ENCODE data around the gene HOXC12. TPM values are rescaled to one million over a fixed set of nuclear protein-coding genes. Genes with fewer than 3 reads are reported as not detected.

Gene HOXC12
- not detected in 2 replicates for total RNA-seq (ENCODE audit: low replicate concordance)
- long read RNA-seq, result 0 reads

DNA sequence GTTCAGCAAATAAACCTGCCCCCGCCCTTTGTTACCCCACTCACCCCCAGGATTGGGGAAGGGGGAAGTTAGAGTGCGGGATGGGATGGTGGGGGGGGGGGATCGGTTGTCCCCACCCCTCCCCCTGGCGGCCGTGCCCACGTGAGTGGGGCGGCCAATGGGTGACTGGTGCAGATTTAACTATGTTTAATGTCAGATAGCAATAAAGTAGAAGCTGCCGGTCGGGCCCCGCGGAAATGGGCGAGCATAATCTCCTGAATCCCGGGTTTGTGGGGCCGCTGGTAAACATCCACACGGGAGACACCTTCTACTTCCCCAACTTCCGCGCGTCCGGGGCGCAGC is at the start of gene HOXC12:
Gene HOXC12, plus strand, starts transcription at position 210 of the 342 bp plus-strand sequence. Its CDS starts 27 bp downstream, at position 237.
- DNase-seq (ENCODE audit: extremely low spot score, unreplicated experiment), result no peak
- Mint-ChIP-seq H3K27me3 (peaks cover 98% of the 10 kb centered on the region), H3K36me3 (no peaks in the 10 kb centered on the region), H3K27ac (no peak within 1 kb of the TSS), H3K9me3 (no peaks in the 10 kb centered on the region), H3K4me1 (ENCODE audit: unreplicated experiment) (no peaks in the 10 kb centered on the region), H3K4me3 (no peak within 1 kb of the TSS)
- TF ChIP-seq, protein P1, sequence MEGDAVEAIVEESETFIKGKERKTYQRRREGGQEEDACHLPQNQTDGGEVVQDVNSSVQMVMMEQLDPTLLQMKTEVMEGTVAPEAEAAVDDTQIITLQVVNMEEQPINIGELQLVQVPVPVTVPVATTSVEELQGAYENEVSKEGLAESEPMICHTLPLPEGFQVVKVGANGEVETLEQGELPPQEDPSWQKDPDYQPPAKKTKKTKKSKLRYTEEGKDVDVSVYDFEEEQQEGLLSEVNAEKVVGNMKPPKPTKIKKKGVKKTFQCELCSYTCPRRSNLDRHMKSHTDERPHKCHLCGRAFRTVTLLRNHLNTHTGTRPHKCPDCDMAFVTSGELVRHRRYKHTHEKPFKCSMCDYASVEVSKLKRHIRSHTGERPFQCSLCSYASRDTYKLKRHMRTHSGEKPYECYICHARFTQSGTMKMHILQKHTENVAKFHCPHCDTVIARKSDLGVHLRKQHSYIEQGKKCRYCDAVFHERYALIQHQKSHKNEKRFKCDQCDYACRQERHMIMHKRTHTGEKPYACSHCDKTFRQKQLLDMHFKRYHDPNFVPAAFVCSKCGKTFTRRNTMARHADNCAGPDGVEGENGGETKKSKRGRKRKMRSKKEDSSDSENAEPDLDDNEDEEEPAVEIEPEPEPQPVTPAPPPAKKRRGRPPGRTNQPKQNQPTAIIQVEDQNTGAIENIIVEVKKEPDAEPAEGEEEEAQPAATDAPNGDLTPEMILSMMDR (conservative IDR thresholded peaks at IDR 0.05), result no peak

GRCh38 chr12:53907103-53907502 is 47.6 kb upstream of the HOXC12 start:
- no peak for DNase-seq (ENCODE audit: extremely low spot score, unreplicated experiment)
- H3K4me3 Mint-ChIP-seq, result no peak overlapping the region
- H3K9me3 Mint-ChIP-seq, result no peaks in the 10 kb centered on the region
- H3K27ac Mint-ChIP-seq, result no peak overlapping the region
- H3K4me1 Mint-ChIP-seq (ENCODE audit: unreplicated experiment), result no peaks in the 10 kb centered on the region
- TF ChIP-seq, protein P1 (conservative IDR thresholded peaks at IDR 0.05), result no peak
- peaks cover 48% of the 10 kb centered on the region for H3K27me3 Mint-ChIP-seq
- H3K36me3 Mint-ChIP-seq, result no peaks in the 10 kb centered on the region

GRCh38 chr12:53916788-53917655 is 37.7 kb upstream of the HOXC12 start:
- no peaks in the 10 kb centered on the region for H3K36me3 Mint-ChIP-seq
- TF ChIP-seq, protein P1 (conservative IDR thresholded peaks at IDR 0.05), result no peak
- no peak overlapping the region for H3K27ac Mint-ChIP-seq
- H3K4me1 Mint-ChIP-seq (ENCODE audit: unreplicated experiment), result no peaks in the 10 kb centered on the region
- H3K27me3 Mint-ChIP-seq, result peaks cover 95% of the 10 kb centered on the region
- no peak for DNase-seq (ENCODE audit: extremely low spot score, unreplicated experiment)
- no peak overlapping the region for H3K4me3 Mint-ChIP-seq
- H3K9me3 Mint-ChIP-seq, result no peaks in the 10 kb centered on the region

DNA sequence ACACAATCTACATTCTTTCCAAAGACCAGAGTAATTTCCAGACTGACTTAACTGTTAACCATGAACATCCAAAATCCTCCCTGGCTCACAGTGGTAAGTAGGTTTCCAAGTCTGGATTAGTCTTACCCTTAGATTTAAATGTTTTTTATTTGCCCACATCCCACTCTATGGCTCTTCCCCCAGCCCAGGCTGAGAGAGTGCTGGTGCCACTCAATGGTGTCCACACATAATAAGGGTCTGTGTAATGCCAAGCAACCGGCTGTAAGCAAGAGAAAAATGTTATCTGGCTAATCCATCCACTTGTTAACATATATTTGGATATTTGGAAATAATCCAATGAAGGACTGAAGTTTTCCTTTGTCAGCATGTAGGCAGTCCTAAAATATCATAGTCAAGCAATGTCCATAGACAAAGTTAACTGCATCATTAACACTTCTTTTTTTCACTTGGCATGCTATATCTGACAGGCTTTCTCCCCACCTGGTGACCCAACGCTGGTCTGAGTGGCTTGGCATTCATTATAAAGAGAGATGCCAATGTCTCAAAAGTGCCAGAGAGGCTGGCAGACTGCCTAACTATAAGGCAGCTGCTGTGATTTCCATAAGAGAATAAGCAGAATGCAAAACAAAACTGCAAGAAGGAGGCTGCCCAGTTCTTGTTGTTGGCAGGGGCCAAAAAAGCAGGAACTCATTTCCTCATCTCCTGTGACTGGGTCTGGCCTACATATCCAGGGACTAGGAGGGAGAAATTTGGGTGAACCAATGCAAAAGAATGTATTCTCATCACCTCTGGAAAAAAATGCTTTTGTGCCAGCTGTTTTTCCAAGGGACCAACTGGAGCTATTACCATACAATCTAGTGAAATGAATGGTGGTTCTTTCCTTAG is 29.9 kb upstream of the HOXC12 start:
- Mint-ChIP-seq H3K27me3 (peaks cover 99% of the 10 kb centered on the region), H3K4me3 (no peak overlapping the region), H3K4me1 (ENCODE audit: unreplicated experiment) (no peaks in the 10 kb centered on the region), H3K36me3 (no peaks in the 10 kb centered on the region), H3K27ac (no peak overlapping the region), H3K9me3 (no peaks in the 10 kb centered on the region)
- TF ChIP-seq, protein P1 (conservative IDR thresholded peaks at IDR 0.05), result no peak
- DNase-seq (ENCODE audit: extremely low spot score, unreplicated experiment), result no peak

DNA sequence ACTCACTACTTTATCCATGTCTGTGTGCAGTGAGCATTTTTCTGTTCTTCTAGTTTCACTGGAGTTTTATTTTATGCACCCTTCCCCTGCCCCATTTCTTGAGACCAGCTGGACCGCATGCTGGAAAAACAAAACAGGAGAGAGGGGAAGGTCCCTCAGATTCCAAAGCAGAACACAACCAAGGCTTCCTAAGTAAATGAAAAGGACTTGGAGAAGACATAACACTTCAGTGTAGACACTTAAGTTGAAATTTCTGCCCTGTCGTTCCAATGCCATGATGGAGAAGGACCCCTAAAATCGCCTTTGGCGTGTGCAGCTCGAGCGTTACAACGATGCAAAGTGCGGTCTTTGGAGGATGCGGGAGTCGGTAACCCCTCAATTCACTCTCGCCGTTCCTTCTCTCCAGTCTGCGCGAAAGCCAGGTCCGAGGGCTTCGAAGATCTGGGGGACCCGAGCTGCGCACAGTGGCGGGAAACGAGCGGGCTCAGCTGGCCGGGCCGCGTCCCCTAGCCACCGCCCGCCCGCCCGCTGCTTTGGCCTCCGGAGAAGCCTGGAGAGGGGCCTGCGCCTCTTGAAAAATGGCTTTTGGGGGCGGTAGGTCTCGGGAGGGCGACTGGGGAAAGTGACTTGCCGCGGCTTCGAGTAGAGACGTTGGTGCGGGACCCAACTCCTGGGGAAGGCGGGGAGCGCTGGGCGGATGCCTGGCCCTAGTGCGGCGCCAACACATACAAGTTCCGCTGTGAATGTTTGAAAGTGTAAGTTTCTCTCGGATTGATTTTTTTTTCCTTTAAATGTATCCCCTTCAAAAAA is 27.3 kb upstream of the HOXC12 start:
- peaks cover 100% of the 10 kb centered on the region for H3K27me3 Mint-ChIP-seq
- no peaks in the 10 kb centered on the region for H3K4me1 Mint-ChIP-seq (ENCODE audit: unreplicated experiment)
- TF ChIP-seq, protein P1 (conservative IDR thresholded peaks at IDR 0.05), result no peak
- DNase-seq (ENCODE audit: extremely low spot score, unreplicated experiment), result no peak
- H3K4me3 Mint-ChIP-seq, result no peak overlapping the region
- H3K27ac Mint-ChIP-seq, result no peak overlapping the region
- H3K9me3 Mint-ChIP-seq, result peaks cover 3% of the 10 kb centered on the region
- H3K36me3 Mint-ChIP-seq, result no peaks in the 10 kb centered on the region

Data from type B pancreatic cell (in vitro differentiated cells).